HepG2 (cell line): ENCODE data around the gene TMEM253. TPM values are rescaled to one million over a fixed set of nuclear protein-coding genes. Genes with fewer than 3 reads are reported as not detected.

Experiments
- AHR ChIP-seq: IDR thresholded peaks from 2 replicates; pipeline ENCODE4 v1.6.1; 2018; ENCODE audit warnings: missing genetic modification reagents, missing compliant biosample characterization
- ARNT2 ChIP-seq: sonication (generic); formaldehyde crosslinking; IDR thresholded peaks from 2 replicates; pipeline ENCODE4 v1.8.0; 2022; ENCODE audit warnings: mild to moderate bottlenecking, low read depth, missing genetic modification reagents, moderate library complexity
- CREM ChIP-seq, 2 experiments: sonication (generic) in 1 of 2; formaldehyde crosslinking in 1 of 2; IDR thresholded peaks; 2 replicates each; pipeline versions ENCODE4 v1.4.0 to v1.6.1; 2016 to 2020; ENCODE audit warnings: antibody characterized with exemption in 1 of 2, mild to moderate bottlenecking in 1 of 2, missing genetic modification reagents in 1 of 2
- HINFP ChIP-seq: sonication (generic); formaldehyde crosslinking; IDR thresholded peaks from 2 replicates; pipeline ENCODE4 v1.4.0; 2020; ENCODE audit warnings: low read depth, mild to moderate bottlenecking, missing genetic modification reagents
- HOXA5 ChIP-seq: sonication (generic); formaldehyde crosslinking; IDR thresholded peaks from 2 replicates; pipeline ENCODE4 v1.4.0; 2020; ENCODE audit warnings: missing genetic modification reagents
- KDM6A ChIP-seq: IDR thresholded peaks from 2 replicates; pipeline ENCODE4 v1.6.1; 2016; ENCODE audit warnings: low read depth
- NFE2L2 ChIP-seq: fragments of 150-350 bp; IDR thresholded peaks from 2 replicates; pipeline ENCODE4 v1.6.1; 2014; ENCODE audit warnings: low read length
- PATZ1 ChIP-seq: sonication (generic); formaldehyde crosslinking; IDR thresholded peaks from 2 replicates; pipeline ENCODE4 v1.4.0; 2020; ENCODE audit warnings: missing genetic modification reagents
- SALL2 ChIP-seq: sonication (generic); formaldehyde crosslinking; IDR thresholded peaks from 2 replicates; pipeline ENCODE4 v1.8.1; 2023; ENCODE audit warnings: mild to moderate bottlenecking, missing genetic modification reagents, inconsistent platforms
- SIX4 ChIP-seq: sonication (generic); formaldehyde crosslinking; IDR thresholded peaks from 2 replicates; pipeline ENCODE4 v1.4.0; 2020; ENCODE audit warnings: missing genetic modification reagents
- SOX6 ChIP-seq, 2 experiments: fragments of 450-650 bp in 1 of 2; sonication (generic) in 1 of 2; formaldehyde crosslinking in 1 of 2; IDR thresholded peaks; 2 replicates each; pipeline versions ENCODE4 v1.4.0 to v1.6.1; 2017 to 2020; ENCODE audit warnings: antibody characterized with exemption in 1 of 2, mild to moderate bottlenecking in 1 of 2, missing genetic modification reagents in 1 of 2
- ZBTB7A ChIP-seq: sonication (generic); formaldehyde crosslinking; IDR thresholded peaks from 2 replicates; pipeline ENCODE4 v1.8.0; 2022; ENCODE audit warnings: mild to moderate bottlenecking, missing genetic modification reagents
- ZNF205 ChIP-seq: IDR thresholded peaks from 2 replicates; pipeline ENCODE4 v1.6.1; 2018; ENCODE audit warnings: missing biosample characterization, missing genetic modification reagents
- ZNF317 ChIP-seq: sonication (generic); formaldehyde crosslinking; IDR thresholded peaks from 2 replicates; pipeline ENCODE4 v1.5.0; 2020; ENCODE audit warnings: mild to moderate bottlenecking, missing genetic modification reagents
- ZNF484 ChIP-seq: sonication (generic); formaldehyde crosslinking; IDR thresholded peaks from 2 replicates; pipeline ENCODE4 v1.5.1; 2020; ENCODE audit warnings: mild to moderate bottlenecking, low read depth, missing genetic modification reagents, borderline replicate concordance
- ZNF816 ChIP-seq: sonication (generic); formaldehyde crosslinking; IDR thresholded peaks from 2 replicates; pipeline ENCODE4 v1.8.0; 2022; ENCODE audit warnings: missing genetic modification reagents, mild to moderate bottlenecking, borderline replicate concordance
- ZNF891 ChIP-seq: sonication (generic); formaldehyde crosslinking; IDR thresholded peaks from 2 replicates; pipeline ENCODE4 v1.5.0; 2020; ENCODE audit warnings: mild to moderate bottlenecking, missing genetic modification reagents
- polyA plus RNA-seq, 8 experiments: library from polyadenylated mRNA; depleted of rRNA in 3 of 8; stranded (reverse) in 7 of 8; unstranded in 1 of 8; fragments of >200 nt; fragmentation: Illumina TruSeq in 4 of 8; extraction: Trizol in 4 of 8; gene quantifications; 2 replicates each; pipeline versions ENCODE4 v1.2.1 to v1.2.3, GENCODE V29; 2011 to 2016; ENCODE audit warnings: low read depth in 4 of 8, missing spikeins in 1 of 8, mixed read lengths in 1 of 8; ENCODE audit not compliant: insufficient read depth in 1 of 8
- total RNA-seq, 5 experiments: library from RNA; depleted of rRNA; stranded (reverse); fragments of >200 nt; fragmentation: Illumina TruSeq; extraction: Trizol; gene quantifications; 2 replicates each; pipeline ENCODE4 v1.2.3, GENCODE V29; 2016; ENCODE audit warnings: low read depth in 1 of 5
- TF ChIP-seq, protein P1 (sequence below): IDR thresholded peaks from 2 replicates; pipeline ENCODE4 v1.4.0; 2020; ENCODE audit warnings: mild to moderate bottlenecking, missing genetic modification reagents

The TMEM253 gene
- total and polyA plus RNA-seq, 2 of the 13 experiments (the other 11 are each of a cell fraction or from before 2014, with no cell fraction given) = 0.29 to 0.45 TPM

DNA sequence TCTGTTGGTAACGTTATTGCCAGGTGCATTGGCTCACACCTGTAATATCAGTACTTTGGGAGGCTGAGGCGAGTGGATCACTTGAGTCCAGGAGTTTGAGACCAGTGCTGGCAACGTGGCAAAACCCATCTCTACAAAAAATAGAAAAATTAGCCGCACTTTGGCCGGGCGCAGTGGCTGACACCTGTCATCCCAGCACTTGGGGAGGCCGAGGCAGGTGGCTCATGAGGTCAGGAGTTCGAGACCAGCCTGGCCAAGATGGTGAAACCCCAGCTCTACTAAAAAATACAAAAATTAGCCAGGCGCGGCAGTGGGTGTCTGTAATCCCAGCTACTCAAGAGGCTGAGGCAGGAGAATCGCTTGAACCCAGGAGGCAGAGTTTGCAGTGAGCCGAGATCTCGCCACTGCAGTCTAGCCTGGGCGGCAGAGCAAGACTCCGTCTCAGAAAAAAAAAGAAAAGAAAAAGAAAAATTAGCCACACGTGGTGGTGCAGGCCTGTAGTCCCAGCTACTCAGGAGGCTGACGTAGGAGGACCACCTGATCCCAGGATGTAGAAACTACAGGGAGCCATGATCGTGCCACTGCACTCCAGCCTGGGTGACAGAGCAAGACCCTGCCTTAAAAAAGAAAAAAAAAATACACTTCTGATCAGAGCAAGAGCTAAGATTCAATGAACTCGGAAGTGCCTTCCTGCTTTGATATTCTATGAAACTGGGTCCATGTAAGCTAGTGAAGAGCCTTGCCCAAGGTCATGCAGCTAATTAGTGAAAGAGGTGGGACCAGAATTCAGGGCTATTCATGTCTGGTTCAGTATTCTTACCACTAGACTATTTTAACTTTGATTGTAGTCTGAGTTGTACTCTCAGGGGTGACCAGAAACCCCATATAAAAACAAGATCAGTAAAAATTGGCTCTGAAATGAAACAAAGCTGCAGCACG is 47.4 kb upstream of the TMEM253 start (continued):
- TF ChIP-seq PATZ1 (CRISPR knock-in tag) (no peak), ZNF317 (CRISPR knock-in tag) (no peak; the same call in 1 of the 2 replicates), KDM6A (CRISPR knock-in tag) (0 out of 2 replicates have a peak, but pooled peaks have one; percentile 19), CREM (IDR thresholded peaks at IDR 0.05) (no peak), CREM (CRISPR knock-in tag; IDR thresholded peaks at IDR 0.05) (no peak), SIX4 (no peak), ZBTB7A (CRISPR knock-in tag) (no peak), HINFP (CRISPR knock-in tag) (no peak), SOX6 (IDR thresholded peaks at IDR 0.05) (no peak), SOX6 (CRISPR knock-in tag; IDR thresholded peaks at IDR 0.05) (no peak), SALL2 (no peak), ZNF891 (CRISPR knock-in tag) (0 out of 2 replicates have a peak, but pooled peaks have one; percentile 30), ZNF816 (CRISPR knock-in tag) (0 out of 2 replicates have a peak, but pooled peaks have one; percentile 5), AHR (CRISPR knock-in tag) (no peak), HOXA5 (CRISPR knock-in tag) (0 out of 2 replicates have a peak, but pooled peaks have one; percentile 42), ZNF484 (CRISPR knock-in tag) (no peak), ZNF205 (CRISPR knock-in tag) (no peak), ARNT2 (CRISPR knock-in tag) (peak; percentile 53; the same call in 1 of the 2 replicates), NFE2L2 (no peak)
- TF ChIP-seq, protein P1, sequence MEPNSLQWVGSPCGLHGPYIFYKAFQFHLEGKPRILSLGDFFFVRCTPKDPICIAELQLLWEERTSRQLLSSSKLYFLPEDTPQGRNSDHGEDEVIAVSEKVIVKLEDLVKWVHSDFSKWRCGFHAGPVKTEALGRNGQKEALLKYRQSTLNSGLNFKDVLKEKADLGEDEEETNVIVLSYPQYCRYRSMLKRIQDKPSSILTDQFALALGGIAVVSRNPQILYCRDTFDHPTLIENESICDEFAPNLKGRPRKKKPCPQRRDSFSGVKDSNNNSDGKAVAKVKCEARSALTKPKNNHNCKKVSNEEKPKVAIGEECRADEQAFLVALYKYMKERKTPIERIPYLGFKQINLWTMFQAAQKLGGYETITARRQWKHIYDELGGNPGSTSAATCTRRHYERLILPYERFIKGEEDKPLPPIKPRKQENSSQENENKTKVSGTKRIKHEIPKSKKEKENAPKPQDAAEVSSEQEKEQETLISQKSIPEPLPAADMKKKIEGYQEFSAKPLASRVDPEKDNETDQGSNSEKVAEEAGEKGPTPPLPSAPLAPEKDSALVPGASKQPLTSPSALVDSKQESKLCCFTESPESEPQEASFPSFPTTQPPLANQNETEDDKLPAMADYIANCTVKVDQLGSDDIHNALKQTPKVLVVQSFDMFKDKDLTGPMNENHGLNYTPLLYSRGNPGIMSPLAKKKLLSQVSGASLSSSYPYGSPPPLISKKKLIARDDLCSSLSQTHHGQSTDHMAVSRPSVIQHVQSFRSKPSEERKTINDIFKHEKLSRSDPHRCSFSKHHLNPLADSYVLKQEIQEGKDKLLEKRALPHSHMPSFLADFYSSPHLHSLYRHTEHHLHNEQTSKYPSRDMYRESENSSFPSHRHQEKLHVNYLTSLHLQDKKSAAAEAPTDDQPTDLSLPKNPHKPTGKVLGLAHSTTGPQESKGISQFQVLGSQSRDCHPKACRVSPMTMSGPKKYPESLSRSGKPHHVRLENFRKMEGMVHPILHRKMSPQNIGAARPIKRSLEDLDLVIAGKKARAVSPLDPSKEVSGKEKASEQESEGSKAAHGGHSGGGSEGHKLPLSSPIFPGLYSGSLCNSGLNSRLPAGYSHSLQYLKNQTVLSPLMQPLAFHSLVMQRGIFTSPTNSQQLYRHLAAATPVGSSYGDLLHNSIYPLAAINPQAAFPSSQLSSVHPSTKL (CRISPR knock-in tag) = 0 out of 2 replicates have a peak, but pooled peaks have one; percentile 18
